SK-N-SH (cell line): ENCODE results near the gene EDARADD.

Experiments
- CHD2 ChIP-seq: fragments of 150-350 bp; IDR thresholded peaks from 2 replicates; pipeline ENCODE4 v1.6.1; 2018; ENCODE audit warnings: low read length; ENCODE audit not compliant: partially characterized antibody
- CTCF ChIP-seq: fragments of 200-600 bp; sonication (generic); IDR thresholded peaks from 2 replicates; pipeline ENCODE4 v1.6.1; 2017; ENCODE audit warnings: antibody characterized with exemption, mild to moderate bottlenecking, moderate library complexity
- EP300 ChIP-seq, 2 experiments: IDR thresholded peaks; 2 replicates each; pipeline versions ENCODE4 v1.4.0 to v1.6.1; 2012; ENCODE audit warnings: borderline replicate concordance in 1 of 2, low read depth in 1 of 2, low read length in 1 of 2
- FOXM1 ChIP-seq: IDR thresholded peaks from 2 replicates; pipeline ENCODE4 v1.4.0; 2012; ENCODE audit warnings: low read depth, mild to moderate bottlenecking
- MXI1 ChIP-seq: IDR thresholded peaks from 2 replicates; pipeline ENCODE4 v1.6.1; 2012; ENCODE audit warnings: mild to moderate bottlenecking, low read depth, low read length, improper control_type of control experiment
- POLR2AphosphoS5 ChIP-seq: IDR thresholded peaks from 2 replicates; pipeline ENCODE4 v1.6.1; 2012; ENCODE audit warnings: low read depth, low read length
- RFX5 ChIP-seq: IDR thresholded peaks from 2 replicates; pipeline ENCODE4 v1.6.1; 2012; ENCODE audit warnings: mild to moderate bottlenecking, improper control_type of control experiment, low read length
- SIN3A ChIP-seq: IDR thresholded peaks from 2 replicates; pipeline ENCODE4 v1.6.1; 2012; ENCODE audit warnings: low read depth, mild to moderate bottlenecking, low read length, moderate library complexity, borderline replicate concordance
- SMC3 ChIP-seq: IDR thresholded peaks from 2 replicates; pipeline ENCODE4 v1.6.1; 2012; ENCODE audit warnings: low read depth, low read length, improper control_type of control experiment
- TAF1 ChIP-seq: IDR thresholded peaks from 2 replicates; pipeline ENCODE4 v1.6.1; 2012; ENCODE audit warnings: low read depth, mild to moderate bottlenecking, low read length, moderate library complexity, borderline replicate concordance
- TCF12 ChIP-seq: IDR thresholded peaks from 2 replicates; pipeline ENCODE4 v1.4.0; 2012
- YY1 ChIP-seq: IDR thresholded peaks from 2 replicates; pipeline ENCODE4 v1.4.0; 2012; ENCODE audit warnings: low read depth, mild to moderate bottlenecking
- TF ChIP-seq, protein P1 (sequence below): IDR thresholded peaks from 2 replicates; pipeline ENCODE4 v1.4.0; 2012; ENCODE audit warnings: low read depth, borderline replicate concordance

DNA sequence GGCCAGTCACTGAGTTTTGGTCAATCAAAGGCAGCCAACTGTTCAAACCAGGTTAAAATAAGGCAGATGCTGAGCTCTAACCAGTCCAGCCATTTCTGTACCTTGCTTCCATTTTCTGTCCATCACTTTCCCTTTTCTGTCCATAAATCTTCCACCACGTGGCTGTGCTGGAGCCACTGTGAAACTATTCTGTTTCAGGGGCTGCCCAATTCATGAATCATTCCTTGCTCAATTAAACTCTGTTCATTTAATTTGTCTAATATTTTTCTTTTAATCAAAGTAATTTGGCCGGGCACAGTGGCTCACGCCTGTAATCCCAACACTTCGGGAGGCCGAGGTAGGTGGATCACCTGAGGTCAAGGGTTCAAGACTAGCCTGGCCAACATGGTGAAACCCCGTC is 107.0 kb downstream of the EDARADD start:
- TF ChIP-seq, protein P1, sequence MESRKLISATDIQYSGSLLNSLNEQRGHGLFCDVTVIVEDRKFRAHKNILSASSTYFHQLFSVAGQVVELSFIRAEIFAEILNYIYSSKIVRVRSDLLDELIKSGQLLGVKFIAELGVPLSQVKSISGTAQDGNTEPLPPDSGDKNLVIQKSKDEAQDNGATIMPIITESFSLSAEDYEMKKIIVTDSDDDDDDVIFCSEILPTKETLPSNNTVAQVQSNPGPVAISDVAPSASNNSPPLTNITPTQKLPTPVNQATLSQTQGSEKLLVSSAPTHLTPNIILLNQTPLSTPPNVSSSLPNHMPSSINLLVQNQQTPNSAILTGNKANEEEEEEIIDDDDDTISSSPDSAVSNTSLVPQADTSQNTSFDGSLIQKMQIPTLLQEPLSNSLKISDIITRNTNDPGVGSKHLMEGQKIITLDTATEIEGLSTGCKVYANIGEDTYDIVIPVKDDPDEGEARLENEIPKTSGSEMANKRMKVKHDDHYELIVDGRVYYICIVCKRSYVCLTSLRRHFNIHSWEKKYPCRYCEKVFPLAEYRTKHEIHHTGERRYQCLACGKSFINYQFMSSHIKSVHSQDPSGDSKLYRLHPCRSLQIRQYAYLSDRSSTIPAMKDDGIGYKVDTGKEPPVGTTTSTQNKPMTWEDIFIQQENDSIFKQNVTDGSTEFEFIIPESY = no peak
- TF ChIP-seq RFX5 (no peak), SMC3 (no peak), FOXM1 (no peak), CTCF (no peak), EP300 (IDR thresholded peaks at IDR 0.05; ENCODE audit: borderline replicate concordance in 1 of 2, low read depth in 1 of 2, low read length in 1 of 2) (no peak), SIN3A (no peak), TCF12 (no peak), POLR2AphosphoS5 (no peak), YY1 (no peak), CHD2 (no peak), MXI1 (no peak), TAF1 (no peak)
